HG03432 (cell line): ENCODE results near the gene NDUFB8.

Source experiments
- ATAC-seq: cut with Tn5 transposase; IDR thresholded peaks from one replicate; pipeline ENCODE4 v1.9.1; 2021; ENCODE audit warnings: mild to moderate bottlenecking, moderate library complexity; ENCODE audit not compliant: unreplicated experiment

Gene NDUFB8

GRCh38 chr10:100477970-100478369, 51.7 kb downstream of the NDUFB8 start:
- ATAC-seq: no peak
